ENCODE data around the gene GPR162.
A peak's percentile ranks its signal among the peaks of the same experiment; 100 is the strongest.
"Not testable (repeated sequence)": the region's sequence is repeated elsewhere in the genome, so short reads cannot be mapped to it uniquely, and the experiment has no call there.

GPR162 gene

DNA sequence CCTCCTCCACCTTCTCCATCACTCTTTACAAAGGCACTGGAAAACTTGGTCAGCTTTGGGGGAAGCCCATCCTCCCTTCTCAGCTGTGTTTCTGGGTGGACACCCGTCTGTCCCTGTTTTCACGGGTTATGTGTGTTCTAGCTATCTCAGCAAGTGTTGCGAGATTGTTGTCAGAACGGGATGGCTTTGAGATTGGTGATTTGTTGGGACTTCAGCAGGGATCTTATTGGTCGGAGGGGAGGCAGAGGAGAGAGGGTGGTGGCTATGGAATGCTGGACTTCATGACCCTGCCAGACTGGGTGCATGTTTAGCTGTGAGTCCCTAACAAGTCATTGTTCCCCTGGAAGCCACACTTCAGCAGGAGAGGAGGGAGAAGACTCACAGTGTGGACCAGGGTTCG is 32.4 kb downstream of the GPR162 start:
- DNase-seq (ENCODE audit: low read depth) = no peak

DNA sequence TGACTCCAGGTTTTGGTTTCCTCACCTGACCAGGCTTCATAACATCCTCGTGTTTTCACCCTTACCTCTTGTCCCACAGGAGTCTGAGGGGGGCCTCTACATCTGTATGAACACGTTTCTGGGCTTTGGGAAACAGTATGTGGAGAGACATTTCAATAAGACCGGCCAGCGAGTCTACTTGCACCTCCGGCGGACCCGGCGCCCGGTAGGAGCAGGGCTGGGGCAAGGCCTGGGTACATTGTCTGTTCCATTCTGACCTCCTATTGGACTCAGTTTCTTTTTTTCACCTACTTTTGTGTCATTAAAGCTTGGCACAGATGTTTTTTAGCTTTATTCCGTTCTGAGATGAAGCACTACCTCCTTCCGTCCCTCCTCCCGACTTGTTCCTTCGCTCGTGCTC is 33.7 kb downstream of the GPR162 start:
- no peak for DNase-seq (ENCODE audit: low read depth)

DNA sequence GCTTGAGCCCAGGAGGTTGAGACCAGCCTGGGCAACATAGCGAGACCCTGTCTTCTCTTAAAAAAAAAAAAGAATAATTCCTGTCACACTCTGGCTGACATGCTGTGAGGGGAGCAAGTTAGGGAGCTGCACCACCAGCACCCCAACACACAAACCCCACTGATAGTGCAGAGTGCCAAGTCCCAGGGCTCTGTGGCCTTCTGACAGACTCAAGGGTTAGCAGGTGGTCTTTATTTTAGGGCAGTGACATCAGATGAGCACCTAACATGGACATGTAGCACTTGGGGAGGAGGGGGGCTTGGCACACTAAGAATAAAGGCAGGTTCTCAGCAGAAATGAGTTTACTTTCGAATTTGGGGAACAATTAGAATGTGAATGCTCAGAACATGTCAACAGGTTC is 37.2 kb downstream of the GPR162 start:
- DNase-seq (ENCODE audit: low read depth) = no peak

DNA sequence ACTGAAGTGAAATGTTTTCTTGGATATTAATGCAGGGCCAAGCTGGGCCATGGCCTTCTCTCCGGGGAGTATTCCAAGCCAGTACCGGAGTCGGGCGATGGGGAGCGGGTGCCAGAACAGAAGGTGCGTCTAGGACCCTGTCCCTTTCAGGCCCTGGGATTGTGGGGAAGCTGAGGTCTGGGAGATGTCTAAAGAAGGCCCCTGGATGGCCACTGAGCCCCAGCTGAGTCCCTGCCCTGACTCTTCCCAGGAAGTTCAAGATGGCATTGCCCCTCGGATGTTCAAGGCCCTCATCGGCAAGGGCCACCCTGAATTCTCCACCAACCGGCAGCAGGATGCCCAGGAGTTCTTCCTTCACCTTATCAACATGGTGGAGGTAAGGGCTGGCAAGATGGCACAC is 38.5 kb downstream of the GPR162 start:
- DNase-seq (ENCODE audit: low read depth) = no peak

DNA sequence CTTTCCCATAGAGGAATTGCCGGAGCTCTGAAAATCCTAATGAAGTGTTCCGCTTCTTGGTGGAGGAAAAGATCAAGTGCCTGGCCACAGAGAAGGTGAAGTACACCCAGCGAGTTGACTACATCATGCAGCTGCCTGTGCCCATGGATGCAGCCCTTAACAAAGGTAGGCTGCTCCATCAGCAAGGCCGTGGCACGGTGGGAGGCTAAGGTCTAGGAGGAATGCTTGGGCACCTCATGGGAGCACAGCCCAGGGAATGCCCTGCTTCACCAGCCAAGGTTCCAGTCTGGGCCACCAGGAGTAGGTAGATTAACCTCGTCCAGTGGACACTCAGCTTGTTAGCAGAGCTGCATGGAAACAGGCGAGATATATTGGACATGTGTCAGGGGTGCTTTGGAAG is 39.3 kb downstream of the GPR162 start:
- DNase-seq (ENCODE audit: low read depth) = no peak

DNA sequence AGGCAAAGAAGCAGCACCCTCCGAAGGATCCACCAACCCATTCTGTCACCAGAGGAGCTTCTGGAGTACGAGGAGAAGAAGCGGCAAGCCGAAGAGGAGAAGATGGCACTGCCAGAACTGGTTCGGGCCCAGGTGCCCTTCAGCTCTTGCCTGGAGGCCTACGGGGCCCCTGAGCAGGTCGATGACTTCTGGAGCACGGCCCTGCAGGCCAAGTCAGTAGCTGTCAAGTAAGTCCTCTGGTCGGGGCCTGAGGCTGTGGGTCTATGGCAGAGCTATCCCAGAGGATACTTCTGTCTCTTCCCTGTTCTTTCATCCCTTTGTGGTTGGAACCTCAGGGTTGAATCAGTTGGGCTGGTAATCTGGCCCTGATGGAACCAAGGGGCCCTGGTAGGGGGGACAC is 39.8 kb downstream of the GPR162 start:
- DNase-seq (ENCODE audit: low read depth) = no peak

DNA sequence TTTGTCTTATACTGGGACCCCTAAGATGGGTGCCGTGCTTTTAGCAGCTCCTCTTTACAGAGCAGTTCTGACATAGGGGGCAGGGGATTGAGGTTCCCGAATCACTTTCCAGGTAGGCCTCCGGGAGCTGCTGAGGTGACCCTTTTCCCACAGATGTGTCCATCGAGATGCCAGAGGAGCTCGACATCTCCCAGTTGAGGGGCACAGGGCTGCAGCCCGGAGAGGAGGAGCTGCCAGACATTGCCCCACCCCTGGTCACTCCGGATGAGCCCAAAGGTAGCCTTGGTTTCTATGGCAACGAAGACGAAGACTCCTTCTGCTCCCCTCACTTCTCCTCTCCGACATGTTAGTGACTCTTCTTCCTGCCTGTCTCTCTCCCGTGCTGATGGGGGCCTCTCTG is 41.4 kb downstream of the GPR162 start:
- DNase-seq (ENCODE audit: low read depth) = no peak

DNA sequence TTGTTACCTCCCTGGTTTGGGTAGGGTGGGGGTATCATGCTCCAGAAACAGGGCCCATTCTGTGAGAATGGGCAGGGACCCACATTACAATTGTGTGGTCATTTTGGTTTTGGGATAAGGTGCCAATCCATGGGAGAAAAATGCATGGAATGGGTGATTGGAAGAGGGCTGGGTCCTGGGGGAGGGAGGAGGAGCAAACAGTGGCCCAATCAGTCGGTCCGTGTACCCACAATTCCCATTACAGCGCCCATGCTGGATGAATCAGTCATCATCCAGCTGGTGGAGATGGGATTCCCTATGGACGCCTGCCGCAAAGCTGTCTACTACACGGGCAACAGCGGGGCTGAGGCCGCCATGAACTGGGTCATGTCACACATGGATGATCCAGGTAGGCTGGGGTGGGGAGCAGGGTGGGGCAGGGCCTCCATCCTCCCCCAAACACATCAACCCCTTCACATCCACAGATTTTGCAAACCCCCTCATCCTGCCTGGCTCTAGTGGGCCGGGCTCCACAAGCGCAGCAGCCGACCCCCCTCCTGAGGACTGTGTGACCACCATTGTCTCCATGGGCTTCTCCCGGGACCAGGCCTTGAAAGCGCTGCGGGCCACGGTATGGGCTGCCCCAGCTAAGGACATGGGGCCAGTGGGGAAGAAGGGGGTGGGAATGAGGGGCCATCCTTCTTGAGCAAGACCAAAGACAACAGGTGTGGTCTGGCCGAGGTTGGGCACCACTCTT is 42.1 kb downstream of the GPR162 start:
- no peak for DNase-seq (ENCODE audit: low read depth)

DNA sequence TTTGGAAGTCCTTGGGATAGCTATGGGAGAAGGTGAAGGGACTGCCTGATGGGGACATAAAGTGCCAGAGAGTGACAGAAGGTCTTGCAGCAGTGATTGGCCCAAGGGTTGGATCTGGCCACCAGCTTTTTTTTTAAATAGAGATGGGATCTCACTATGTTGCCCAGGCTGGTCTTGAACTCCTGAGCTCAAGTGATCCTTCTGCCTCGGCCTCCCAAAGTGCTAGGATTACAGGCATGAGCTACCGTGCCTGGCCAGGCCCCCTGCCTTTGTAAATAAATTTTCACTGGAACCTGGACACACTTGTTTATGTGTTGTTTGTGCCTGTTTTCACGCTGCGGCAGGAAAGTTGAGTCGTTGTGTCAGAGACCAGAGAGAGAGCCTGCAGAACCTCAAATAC is 43.7 kb downstream of the GPR162 start:
- not testable (repeated sequence) for DNase-seq (ENCODE audit: low read depth)

DNA sequence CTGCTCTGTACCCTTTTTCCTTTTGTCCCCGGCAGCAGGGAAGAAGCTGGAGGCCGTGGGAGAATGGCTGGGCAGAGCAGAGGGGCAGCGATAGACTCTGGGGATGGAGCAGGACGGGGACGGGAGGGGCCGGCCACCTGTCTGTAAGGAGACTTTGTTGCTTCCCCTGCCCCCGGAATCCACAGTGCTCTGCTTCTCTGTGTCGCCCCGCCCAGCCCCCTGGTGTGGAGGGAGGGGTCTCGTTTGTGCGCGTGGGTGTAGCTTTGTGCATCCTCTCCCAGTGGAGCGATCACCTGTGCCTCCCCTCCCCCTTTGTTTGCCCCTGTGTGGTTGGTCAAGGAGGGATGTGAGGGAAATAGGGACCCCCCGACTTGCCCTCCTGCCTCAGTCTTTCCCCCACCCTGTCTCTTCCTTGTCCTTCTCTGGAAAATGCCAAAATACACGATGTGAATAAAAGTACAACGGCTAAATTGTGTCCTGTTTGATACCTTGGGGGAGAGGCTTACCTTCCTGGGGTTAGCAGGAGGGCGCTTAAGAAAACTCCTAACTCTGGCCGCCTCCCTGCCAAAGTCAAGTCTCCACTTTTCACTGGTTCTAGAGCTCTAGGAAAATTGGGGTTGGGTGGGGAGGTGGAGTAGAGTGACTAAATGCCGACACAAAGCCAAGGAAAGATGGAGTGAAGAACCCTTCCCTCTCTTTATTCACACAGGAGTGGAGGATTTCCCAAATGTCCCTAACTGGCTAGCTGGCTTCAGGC is 44.7 kb downstream of the GPR162 start:
- no peak for DNase-seq (ENCODE audit: low read depth)

DNA sequence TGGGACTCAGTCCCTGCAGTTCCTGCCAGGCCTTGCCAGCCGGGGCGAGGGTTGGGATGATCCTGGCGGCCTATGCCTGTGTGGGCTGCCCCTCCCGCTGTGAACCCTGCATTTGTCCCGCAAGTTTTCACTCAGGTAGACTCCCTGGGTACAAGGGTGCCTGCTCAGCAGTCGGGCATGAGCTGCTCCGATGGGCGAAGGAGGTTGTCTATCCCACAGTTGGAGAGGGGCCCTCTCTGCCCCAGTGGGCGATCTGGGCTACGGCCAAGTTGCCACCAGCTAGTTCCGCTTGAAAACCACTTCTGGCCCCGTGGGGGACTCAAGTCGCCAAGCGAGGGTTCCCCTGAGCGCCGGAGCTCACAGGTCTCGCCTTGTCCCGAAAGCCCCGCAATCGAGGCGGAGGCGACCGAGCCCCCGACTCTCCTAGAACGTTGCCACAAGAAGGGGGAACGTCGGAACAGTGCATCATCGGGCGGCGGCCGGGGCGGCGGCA is 45.3 kb downstream of the GPR162 start:
- no peak for DNase-seq (ENCODE audit: low read depth)

DNA sequence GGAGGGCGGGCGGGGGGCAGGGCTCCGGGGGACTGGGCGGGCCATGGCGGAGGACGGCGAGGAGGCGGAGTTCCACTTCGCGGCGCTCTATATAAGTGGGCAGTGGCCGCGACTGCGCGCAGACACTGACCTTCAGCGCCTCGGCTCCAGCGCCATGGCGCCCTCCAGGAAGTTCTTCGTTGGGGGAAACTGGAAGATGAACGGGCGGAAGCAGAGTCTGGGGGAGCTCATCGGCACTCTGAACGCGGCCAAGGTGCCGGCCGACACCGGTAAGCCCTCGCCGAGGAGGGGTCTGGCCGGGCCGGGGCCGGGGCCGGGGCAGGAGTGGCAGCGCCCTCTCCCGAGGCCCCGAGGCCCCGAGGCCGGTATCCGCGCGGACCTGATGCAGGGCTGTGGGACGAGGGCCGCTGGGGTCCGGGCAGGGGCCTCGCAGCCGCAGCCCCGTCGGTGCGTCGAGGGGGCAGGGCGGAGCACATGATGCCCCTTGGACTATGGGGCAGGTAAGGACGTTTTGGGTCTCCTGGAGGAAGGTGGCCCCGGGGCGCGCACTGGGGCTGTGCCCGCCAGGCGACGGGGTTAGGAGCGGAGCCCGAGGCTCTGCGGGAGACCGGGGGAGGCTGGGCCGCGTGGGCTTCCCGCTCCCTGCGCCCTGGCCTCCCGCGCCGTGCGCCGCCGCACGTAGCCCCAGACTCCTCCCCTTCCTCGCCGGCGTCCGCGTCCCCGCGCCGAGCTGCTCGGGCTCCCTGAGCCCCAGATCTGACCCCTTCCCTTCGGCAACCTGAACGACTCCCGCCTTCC is 46.0 kb downstream of the GPR162 start, which contains the start of gene TPI1:
Gene TPI1 (plus strand): TSS at position 119 of the 798 bp plus-strand sequence. CDS start 36 bp downstream, at position 155.
- peak; percentile 70 for DNase-seq (ENCODE audit: low read depth)

DNA sequence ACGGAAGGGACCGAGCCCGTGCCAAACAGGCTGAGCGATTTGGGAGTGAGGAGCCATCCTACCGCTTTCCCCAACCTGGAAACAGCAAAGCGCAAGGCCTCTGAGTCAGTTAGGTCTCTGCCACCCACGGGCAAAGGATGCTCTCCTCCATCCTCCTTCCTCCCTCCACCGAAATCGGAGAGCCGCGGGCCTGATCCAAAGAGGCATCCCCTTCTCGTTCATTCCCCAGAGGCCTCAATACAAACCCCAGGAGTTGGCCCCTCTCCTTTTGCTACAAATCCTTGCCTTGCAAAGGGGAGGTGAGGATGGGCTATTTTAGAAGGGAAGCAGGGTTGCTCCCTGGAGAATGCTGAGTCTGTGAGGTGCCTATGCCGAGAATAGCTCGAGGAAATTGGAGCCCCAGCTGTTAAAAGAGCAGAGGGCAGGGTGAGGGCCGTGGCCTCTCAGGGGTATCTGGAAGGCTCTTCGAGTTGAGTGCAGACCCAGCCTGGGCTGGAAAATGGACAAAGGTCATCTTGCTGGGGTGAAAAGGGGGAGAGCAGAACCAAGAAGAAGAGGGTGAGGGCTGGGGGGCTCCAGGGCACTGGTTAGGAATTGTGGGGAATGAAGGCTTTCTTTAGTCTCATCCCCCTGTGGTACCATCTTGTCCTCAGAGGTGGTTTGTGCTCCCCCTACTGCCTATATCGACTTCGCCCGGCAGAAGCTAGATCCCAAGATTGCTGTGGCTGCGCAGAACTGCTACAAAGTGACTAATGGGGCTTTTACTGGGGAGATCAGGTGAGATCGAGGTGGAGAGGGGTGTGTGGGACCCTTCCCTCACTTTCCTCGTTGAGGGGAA is 46.8 kb downstream of the GPR162 start:
- no peak for DNase-seq (ENCODE audit: low read depth)

DNA sequence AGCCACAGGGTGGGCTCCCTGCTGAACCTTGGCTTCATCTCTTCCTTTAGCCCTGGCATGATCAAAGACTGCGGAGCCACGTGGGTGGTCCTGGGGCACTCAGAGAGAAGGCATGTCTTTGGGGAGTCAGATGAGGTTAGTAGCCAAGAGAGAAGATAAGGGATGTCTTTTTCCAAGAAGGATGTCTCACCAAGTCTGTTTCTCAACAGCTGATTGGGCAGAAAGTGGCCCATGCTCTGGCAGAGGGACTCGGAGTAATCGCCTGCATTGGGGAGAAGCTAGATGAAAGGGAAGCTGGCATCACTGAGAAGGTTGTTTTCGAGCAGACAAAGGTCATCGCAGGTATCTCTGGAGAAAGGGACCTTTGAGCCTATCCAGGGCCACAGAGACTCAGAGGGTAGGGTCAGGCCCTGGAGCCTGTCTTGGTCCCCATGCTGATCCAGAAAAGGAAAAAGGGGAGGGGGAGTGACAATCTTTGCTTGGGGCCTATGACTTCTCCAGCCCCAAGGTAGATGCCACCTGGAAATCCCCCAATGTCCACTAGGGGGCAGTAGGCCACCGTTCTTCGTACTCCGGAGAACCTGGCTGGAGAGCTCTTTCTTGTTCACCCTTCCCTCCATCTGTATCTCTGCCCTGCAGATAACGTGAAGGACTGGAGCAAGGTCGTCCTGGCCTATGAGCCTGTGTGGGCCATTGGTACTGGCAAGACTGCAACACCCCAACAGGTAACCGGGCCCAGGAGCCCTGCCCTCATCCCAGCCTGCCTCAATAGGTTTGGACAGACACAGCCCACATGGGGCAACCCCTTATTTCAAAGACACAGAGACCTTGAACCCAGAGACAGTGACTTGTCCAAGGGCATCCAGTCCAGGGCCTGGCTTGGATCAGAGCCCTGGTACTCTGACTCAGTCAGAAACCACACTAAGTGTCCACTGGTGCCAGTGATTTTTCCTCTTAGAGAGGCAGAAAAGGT is 47.7 kb downstream of the GPR162 start:
- DNase-seq (ENCODE audit: low read depth) = peak; percentile 62

DNA sequence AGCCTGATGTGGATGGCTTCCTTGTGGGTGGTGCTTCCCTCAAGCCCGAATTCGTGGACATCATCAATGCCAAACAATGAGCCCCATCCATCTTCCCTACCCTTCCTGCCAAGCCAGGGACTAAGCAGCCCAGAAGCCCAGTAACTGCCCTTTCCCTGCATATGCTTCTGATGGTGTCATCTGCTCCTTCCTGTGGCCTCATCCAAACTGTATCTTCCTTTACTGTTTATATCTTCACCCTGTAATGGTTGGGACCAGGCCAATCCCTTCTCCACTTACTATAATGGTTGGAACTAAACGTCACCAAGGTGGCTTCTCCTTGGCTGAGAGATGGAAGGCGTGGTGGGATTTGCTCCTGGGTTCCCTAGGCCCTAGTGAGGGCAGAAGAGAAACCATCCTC is 48.7 kb downstream of the GPR162 start:
- DNase-seq (ENCODE audit: low read depth) = not testable (repeated sequence)

DNA sequence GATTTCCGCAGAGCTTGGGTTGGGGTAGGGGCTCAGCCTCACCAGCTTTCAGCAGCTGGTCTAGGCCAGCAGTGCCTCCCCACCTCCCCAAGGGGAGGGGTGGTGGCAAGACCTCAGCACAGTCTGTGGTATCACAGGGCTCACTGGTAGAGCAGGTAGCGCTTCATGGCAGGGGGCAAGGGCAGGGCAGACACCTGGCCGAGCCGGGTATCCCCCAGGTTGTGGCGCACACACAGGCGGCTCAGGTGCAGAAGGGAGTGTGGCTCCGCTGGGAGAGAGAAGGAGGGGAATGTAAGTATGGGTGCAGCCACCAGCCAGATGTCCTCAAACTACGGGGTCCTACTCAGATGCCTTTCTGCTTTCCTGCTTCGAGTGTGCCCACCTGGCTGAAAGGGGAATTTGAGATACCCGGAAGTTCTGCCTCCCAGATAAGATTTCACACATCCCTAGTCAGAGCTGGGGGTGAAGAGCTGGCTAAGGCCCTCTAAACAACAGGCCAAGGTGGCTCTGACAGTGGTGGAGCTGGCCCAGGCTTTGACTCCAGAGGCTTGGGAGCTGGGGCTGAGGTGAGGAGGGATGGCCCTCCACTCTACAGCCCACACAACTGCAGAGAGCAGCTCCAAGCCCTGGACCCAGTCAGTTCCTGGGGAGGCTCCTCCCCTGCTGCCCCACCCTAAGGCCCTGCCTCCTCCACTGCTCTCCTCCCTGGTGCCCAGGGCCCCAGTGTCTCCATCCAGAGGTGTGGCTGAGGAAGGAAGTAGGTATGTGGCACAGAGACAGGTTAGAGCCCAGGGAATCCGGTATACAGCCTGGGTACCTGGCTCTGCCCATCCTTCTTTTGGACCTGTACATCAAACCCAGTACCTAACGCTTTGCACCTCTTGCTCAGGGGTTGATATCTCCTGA is 49.7 kb downstream of the GPR162 start:
- no peak for DNase-seq (ENCODE audit: low read depth)

DNA sequence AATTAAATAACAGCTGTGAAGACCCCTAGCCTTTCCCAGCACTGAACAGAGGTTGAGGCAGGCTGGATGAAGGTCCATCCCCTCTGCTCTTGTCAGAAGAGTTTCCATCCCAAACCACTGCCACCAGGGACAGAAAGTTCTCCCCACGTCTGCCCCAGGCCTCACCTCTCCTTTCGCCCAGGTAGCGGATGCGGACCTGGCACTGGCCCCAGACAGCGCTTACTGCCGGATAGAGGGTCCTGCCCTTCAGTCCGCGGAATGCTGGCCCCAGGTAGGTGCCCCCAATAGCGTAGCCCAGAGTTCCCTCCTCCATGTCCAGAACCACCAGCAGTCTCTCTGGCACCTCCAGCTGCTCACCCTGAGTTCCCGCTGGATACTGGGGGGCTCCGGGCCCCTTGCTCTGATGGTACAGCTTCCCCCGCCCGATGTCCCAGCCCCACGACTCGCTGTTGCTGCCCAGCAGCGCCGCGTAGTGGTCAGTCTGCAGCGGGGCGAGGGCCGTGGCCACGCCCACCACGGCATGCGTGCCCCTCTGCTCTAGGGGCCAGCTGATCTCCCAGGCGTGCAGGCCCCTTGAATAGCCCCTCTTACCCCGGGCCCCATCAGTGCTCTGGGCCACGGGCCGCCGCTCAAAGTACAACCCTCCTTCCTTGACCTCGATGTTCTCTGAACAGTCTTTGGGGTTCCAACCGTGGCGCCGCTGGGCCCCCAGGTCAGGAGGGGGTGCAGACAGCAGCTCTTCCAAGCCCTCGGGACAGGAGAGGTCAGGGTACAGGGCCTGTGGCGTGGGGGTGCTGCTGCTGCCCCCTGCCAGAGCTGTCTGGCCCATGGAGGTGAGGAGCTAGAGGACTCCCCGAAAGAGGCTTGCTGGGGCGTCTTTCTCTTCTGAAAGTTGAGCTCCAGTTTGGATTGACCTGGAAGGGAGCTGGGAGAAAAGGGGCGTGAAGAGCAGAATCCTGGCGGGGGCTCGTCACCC is 50.7 kb downstream of the GPR162 start:
- peak; percentile 74 for DNase-seq (ENCODE audit: low read depth)
